Kidney (tissue), 14 donors: ENCODE data around the gene B4GALT2. TPM values are rescaled to one million over a fixed set of nuclear protein-coding genes. Genes with fewer than 3 reads are reported as not detected.

Source experiments
- DNase-seq, 5 donors: peaks; one replicate each; pipeline ENCODE4 v3.0.0-alpha.2; 2013 to 2020
- FAIRE-seq: peaks from 2 replicates; lab custom pipeline; 2012; peaks lifted over from hg19 to GRCh38; lab: Jason Lieb, UNC
- H3K27ac ChIP-seq, 2 donors: one replicate each; pipeline ENCODE4 v1.7.0; 2013; ENCODE audit warnings: low read depth in 2 of 2, low read length in 2 of 2, inconsistent platforms in 1 of 2
- H3K27me3 ChIP-seq: one replicate; pipeline ENCODE4 v1.7.1; 2013; ENCODE audit warnings: low read length, inconsistent platforms; ENCODE audit not compliant: control insufficient read depth, insufficient read depth
- H3K36me3 ChIP-seq, 3 donors: one replicate each; pipeline versions ENCODE4 v1.7.0 to v1.7.1; 2013; ENCODE audit warnings: low read length in 3 of 3, control low read depth in 1 of 3, inconsistent platforms in 1 of 3; ENCODE audit not compliant: insufficient read depth in 3 of 3, control insufficient read depth in 2 of 3
- H3K4me1 ChIP-seq, 3 donors: one replicate each; pipeline versions ENCODE4 v1.7.0 to v1.7.1; 2013; ENCODE audit warnings: low read length in 3 of 3, inconsistent platforms in 1 of 3, low read depth in 1 of 3; ENCODE audit not compliant: control insufficient read depth in 2 of 3, insufficient read depth in 2 of 3
- H3K4me3 ChIP-seq, 3 donors: one replicate each; pipeline versions ENCODE4 v1.7.0 to v1.8.1; 2013; ENCODE audit warnings: low read length in 3 of 3, control low read depth in 1 of 3, inconsistent platforms in 1 of 3
- H3K9ac ChIP-seq, 3 donors: one replicate each; pipeline versions ENCODE4 v1.7.0 to v1.7.1; 2013; ENCODE audit warnings: low read length in 3 of 3, control low read depth in 1 of 3, inconsistent platforms in 1 of 3
- H3K9me3 ChIP-seq, 3 donors: one replicate each; pipeline versions ENCODE4 v1.7.0 to v1.7.1; 2013; ENCODE audit warnings: low read length in 3 of 3, control low read depth in 1 of 3, inconsistent platforms in 1 of 3; ENCODE audit not compliant: control insufficient read depth in 2 of 3, insufficient read depth in 1 of 3
- intact Hi-C: fragments of 100-400 bp; cut with DNase I; formaldehyde crosslinking; loops from one replicate; pipeline ENCODE4 v1.11.1; 2022
- polyA plus RNA-seq: library from polyadenylated mRNA; stranded (reverse); fragments of 350-450 nt; fragmentation: Illumina TruSeq; extraction: RNeasy Lipid Tissue Mini Kit (QIAGEN cat#74804); gene quantifications from one replicate; pipeline ENCODE4 v1.2.3, GENCODE V29; 2014; ENCODE audit warnings: low read depth, low replicate concordance; ENCODE audit not compliant: insufficient read depth
- total RNA-seq: library from RNA; stranded (reverse); fragmentation: NEBNext Ultra II Directional; extraction: Animal tissue kit (Norgen Biotek cat#: 25700); gene quantifications from one replicate; pipeline ENCODE4 v1.2.1, GENCODE V29; 2021
- TF ChIP-seq, protein P1 (sequence below): IDR thresholded peaks from 3 replicates; pipeline ENCODE4 v1.5.1; 2012; ENCODE audit warnings: mild to moderate bottlenecking, moderate library complexity, borderline replicate concordance; ENCODE audit not compliant: insufficient read depth; ENCODE audit errors: extremely low read depth
- donor health status: control.
- donor health status: control.
- donor health status: control.
- donor health status: control.
- donor health status: control.
- donor health status: DM: yes; HTN: yes; CAD: no.
- donor health status: Normal renal cell carcinoma (clear cell type).

The B4GALT2 gene
- total and polyA plus RNA-seq, 2 donors from 2014 or later = 25.1 to 32.5 TPM

DNA sequence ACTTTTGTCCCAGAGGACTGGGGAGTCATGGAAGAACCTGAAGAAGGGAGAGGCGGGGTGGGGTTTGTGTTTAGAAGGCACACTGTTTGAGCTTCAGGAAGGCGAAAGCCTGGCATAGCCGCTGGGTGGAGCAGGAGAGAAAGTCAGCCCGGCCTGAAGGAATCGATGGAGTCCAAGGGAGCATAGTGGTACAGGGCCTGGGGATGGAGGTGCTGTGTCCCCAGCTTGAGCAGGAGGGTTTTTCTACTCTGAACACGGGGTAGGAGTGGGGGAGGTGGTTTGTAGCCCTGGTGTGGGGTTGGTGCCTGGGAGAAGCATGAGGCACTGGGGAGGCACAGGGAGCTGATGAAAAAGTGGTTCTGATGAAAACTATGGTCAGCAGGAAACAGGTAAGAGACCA, 7.7 kb downstream of the B4GALT2 start:
- Histone ChIP-seq H3K9me3 (no peaks in the 10 kb centered on the region), H3K4me1 (peaks cover 0 to 18% (median 13%) of the 10 kb centered on the region in 3 donors), H3K9ac (peak overlapping the region in 1 of 3 donors; percentile 19), H3K27ac (no peak overlapping the region), H3K36me3 (peaks cover 0 to 5% (median 2%) of the 10 kb centered on the region in 3 donors), H3K27me3 (no peaks in the 10 kb centered on the region), H3K4me3 (no peak overlapping the region)
- TF ChIP-seq, protein P1, sequence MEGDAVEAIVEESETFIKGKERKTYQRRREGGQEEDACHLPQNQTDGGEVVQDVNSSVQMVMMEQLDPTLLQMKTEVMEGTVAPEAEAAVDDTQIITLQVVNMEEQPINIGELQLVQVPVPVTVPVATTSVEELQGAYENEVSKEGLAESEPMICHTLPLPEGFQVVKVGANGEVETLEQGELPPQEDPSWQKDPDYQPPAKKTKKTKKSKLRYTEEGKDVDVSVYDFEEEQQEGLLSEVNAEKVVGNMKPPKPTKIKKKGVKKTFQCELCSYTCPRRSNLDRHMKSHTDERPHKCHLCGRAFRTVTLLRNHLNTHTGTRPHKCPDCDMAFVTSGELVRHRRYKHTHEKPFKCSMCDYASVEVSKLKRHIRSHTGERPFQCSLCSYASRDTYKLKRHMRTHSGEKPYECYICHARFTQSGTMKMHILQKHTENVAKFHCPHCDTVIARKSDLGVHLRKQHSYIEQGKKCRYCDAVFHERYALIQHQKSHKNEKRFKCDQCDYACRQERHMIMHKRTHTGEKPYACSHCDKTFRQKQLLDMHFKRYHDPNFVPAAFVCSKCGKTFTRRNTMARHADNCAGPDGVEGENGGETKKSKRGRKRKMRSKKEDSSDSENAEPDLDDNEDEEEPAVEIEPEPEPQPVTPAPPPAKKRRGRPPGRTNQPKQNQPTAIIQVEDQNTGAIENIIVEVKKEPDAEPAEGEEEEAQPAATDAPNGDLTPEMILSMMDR = no peak
- DNase-seq = no peak
- intact Hi-C loops = no loop called here
- no peak for FAIRE-seq

DNA sequence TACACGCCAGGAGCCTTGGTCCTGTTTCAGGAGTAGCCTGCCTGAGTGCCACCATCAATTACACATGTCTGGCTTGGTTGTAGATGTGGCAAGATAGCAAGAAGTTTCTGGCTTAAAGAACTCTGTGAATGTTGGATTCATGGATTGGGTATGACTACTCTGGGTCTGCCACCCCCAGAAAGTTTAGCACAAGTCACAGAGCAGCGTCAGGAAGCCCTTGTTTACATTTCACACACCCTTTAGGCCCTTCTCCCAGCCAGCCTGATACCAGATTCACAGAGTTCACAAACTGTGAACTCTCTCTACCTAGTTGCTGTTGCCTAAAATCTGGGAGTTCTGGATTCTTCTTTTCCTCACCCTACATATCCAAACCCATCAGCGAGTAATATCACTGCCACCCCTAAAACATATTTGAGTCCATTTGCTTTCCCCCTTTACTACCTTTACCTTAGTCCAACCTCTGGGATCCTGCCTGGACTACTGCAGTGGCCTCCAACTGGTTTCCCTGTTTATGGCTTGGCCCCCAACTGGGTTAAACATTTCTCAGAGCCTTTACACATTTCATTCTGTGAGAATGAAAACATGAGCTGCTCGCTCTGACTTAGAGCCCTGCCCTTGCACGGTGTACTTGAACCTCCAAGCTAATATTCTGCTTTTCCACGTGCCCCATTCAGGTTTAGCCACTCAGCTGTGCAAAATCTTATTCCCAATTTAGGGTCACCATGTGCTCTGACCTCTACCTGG, 8.3 kb downstream of the B4GALT2 start:
- no peaks in the 10 kb centered on the region for H3K9me3 ChIP-seq
- FAIRE-seq = no peak
- peak overlapping the region; percentile 23 to 38 for H3K27ac ChIP-seq
- intact Hi-C loops = no loop called here
- H3K4me1 ChIP-seq = peaks cover 0 to 21% (median 13%) of the 10 kb centered on the region in 3 donors
- H3K27me3 ChIP-seq = no peaks in the 10 kb centered on the region
- DNase-seq = peak in 2 of 5 donors; percentile 29 to 57
- peak overlapping the region in 1 of 3 donors; percentile 19 for H3K9ac ChIP-seq
- no peak overlapping the region for H3K4me3 ChIP-seq
- TF ChIP-seq, protein P1 = no peak
- peaks cover 0 to 5% (median 2%) of the 10 kb centered on the region in 3 donors for H3K36me3 ChIP-seq

DNA sequence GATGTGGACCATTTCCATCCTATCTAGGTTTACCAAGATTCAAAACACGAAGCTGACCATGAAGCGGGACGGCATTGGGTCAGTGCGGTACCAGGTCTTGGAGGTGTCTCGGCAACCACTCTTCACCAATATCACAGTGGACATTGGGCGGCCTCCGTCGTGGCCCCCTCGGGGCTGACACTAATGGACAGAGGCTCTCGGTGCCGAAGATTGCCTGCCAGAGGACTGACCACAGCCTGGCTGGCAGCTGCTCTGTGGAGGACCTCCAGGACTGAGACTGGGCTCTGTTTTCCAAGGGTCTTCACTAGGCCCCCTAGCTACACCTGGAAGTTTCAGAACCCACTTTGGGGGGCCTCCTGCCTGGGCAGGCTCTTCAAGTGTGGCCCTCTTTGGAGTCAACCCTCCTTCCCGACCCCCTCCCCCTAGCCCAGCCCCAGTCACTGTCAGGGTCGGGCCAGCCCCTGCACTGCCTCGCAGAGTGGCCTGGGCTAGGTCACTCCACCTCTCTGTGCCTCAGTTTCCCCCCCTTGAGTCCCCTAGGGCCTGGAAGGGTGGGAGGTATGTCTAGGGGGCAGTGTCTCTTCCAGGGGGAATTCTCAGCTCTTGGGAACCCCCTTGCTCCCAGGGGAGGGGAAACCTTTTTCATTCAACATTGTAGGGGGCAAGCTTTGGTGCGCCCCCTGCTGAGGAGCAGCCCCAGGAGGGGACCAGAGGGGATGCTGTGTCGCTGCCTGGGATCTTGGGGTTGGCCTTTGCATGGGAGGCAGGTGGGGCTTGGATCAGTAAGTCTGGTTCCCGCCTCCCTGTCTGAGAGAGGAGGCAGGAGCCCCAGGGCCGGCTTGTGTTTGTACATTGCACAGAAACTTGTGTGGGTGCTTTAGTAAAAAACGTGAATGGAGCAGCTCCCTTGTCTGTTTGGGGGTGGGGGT, 11.5 kb downstream of the B4GALT2 start:
- H3K9me3 ChIP-seq = no peaks in the 10 kb centered on the region
- peaks cover 0 to 4% (median 2%) of the 10 kb centered on the region in 3 donors for H3K36me3 ChIP-seq
- TF ChIP-seq, protein P1 = no peak
- peak overlapping the region; percentile 59 to 92 for H3K27ac ChIP-seq
- peaks cover 0 to 23% (median 13%) of the 10 kb centered on the region in 3 donors for H3K4me1 ChIP-seq
- peak overlapping the region in 1 of 3 donors; percentile 81 for H3K9ac ChIP-seq
- intact Hi-C loops = no loop called here
- DNase-seq (peak in 1 of 5 donors; percentile 68), FAIRE-seq (no peak)
- H3K4me3 ChIP-seq = peak overlapping the region in 2 of 3 donors; percentile 59 to 80
- H3K27me3 ChIP-seq = no peaks in the 10 kb centered on the region
